Mesendoderm (in vitro differentiated cells): ENCODE data around the gene DGKH.

ENCODE experiments used
- DNase-seq: peaks from one replicate; pipeline ENCODE4 v3.0.0; 2013
- H2AK5ac ChIP-seq: 2 replicates; pipeline ENCODE4 v1.6.1; 2013; ENCODE audit warnings: low read length, inconsistent platforms
- H2BK120ac ChIP-seq: 2 replicates; pipeline ENCODE4 v1.6.1; 2013; ENCODE audit warnings: low read depth, mild to moderate bottlenecking, low read length, moderate library complexity, mixed read lengths
- H2BK15ac ChIP-seq: replicated peaks from 2 replicates; pipeline ENCODE4 v1.6.1; 2013; ENCODE audit warnings: low read depth, mild to moderate bottlenecking, moderate library complexity
- H2BK5ac ChIP-seq: 2 replicates; pipeline ENCODE4 v1.6.1; 2013; ENCODE audit warnings: low read length, inconsistent platforms
- H3K18ac ChIP-seq: 2 replicates; pipeline ENCODE4 v1.6.1; 2013; ENCODE audit warnings: mild to moderate bottlenecking, low read length, mixed read lengths
- H3K23ac ChIP-seq: one replicate; pipeline ENCODE4 v1.6.1; 2013; ENCODE audit warnings: low read length
- H3K27ac ChIP-seq: 2 replicates; pipeline ENCODE4 v1.5.1; 2013; ENCODE audit warnings: low read depth, mild to moderate bottlenecking, inconsistent platforms, low read length, moderate library complexity
- H3K27me3 ChIP-seq: 2 replicates; pipeline ENCODE4 v1.6.1; 2013; ENCODE audit warnings: low read length, control low read depth, mild to moderate bottlenecking, inconsistent platforms; ENCODE audit not compliant: insufficient read depth, poor library complexity
- H3K36me3 ChIP-seq: 2 replicates; pipeline ENCODE4 v1.6.1; 2013; ENCODE audit warnings: low read length, inconsistent platforms; ENCODE audit not compliant: control insufficient read depth, insufficient read depth
- H3K4ac ChIP-seq: one replicate; pipeline ENCODE4 v1.6.1; 2013; ENCODE audit warnings: low read depth, mild to moderate bottlenecking, low read length, moderate library complexity
- H3K4me1 ChIP-seq: 2 replicates; pipeline ENCODE4 v1.6.1; 2013; ENCODE audit warnings: low read depth, low read length, inconsistent platforms; ENCODE audit not compliant: control insufficient read depth
- H3K4me2 ChIP-seq: 2 replicates; pipeline ENCODE4 v1.6.1; 2013; ENCODE audit warnings: low read length
- H3K4me3 ChIP-seq: 2 replicates; pipeline ENCODE4 v1.5.1; 2013; ENCODE audit warnings: mild to moderate bottlenecking, low read length
- H3K56ac ChIP-seq: one replicate; pipeline ENCODE4 v1.6.1; 2013; ENCODE audit warnings: low read length
- H3K79me1 ChIP-seq: 2 replicates; pipeline ENCODE4 v1.6.1; 2013; ENCODE audit warnings: low read length, inconsistent platforms
- H3K79me2 ChIP-seq: 2 replicates; pipeline ENCODE4 v1.6.1; 2013; ENCODE audit warnings: mild to moderate bottlenecking, low read length; ENCODE audit not compliant: control insufficient read depth, insufficient read depth
- H3K9ac ChIP-seq: 2 replicates; pipeline ENCODE4 v1.6.1; 2013; ENCODE audit warnings: low read length, inconsistent platforms
- H4K5ac ChIP-seq: one replicate; pipeline ENCODE4 v1.6.1; 2013; ENCODE audit warnings: low read length
- H4K8ac ChIP-seq: one replicate; pipeline ENCODE4 v1.6.1; 2013; ENCODE audit warnings: low read depth, mild to moderate bottlenecking, control low read depth, low read length, moderate library complexity
- WGBS: extraction: QIAGEN DNeasy Blood & Tissue Kit; methylation state at CpG from one replicate; pipeline ENCODE4 v1.1.7; 2013; ENCODE audit warnings: low lambda C conversion rate, missing lambda C conversion rate; ENCODE audit not compliant: insufficient coverage; ENCODE audit errors: extremely low coverage; 5-methylcytosine and 5-hydroxymethylcytosine counted together

The DGKH gene

DNA sequence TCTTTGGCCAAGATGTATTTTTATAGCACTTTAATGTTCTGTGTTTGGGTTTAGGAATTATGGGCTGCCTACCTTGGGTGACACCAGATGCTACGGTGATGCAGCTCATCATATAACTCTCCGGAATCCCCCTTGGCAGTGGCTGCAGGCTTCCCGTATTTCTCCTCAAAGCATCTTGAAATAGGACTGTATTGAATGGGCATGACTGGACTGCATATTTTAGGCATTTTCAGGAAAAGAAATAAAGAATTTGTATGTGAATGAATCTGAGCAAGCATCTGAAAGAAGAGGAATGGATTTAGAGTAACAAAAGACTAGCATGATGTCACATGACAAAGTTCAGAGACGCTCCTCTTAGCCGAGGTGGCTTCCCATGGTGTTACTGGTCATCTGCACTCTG lies 70.6 kb downstream of the DGKH start:
- no CpG with 5 or more reads among the region's 5 CpGs for WGBS
- H3K79me1 ChIP-seq, result no peaks in the 10 kb centered on the region

DNA sequence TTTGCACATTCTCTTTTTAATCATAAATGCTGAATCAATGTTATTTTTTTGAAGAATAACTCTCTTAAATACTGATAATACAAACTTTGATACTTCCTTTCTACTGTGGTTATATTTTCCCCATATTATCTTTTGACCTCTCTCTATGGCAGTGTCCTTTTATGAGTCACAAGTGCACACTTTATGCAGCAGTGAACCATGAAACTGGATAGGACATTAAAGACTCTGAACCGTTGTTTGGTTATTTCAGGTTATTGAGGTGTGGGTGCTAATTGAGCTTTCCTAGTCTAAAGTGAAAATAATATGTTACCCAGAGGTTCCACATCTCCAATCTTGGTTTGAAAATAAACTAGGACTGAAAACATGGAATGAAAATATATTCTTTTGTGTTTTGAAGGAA lies 71.4 kb downstream of the DGKH start:
- Histone ChIP-seq H3K27me3 (no peaks in the 10 kb centered on the region), H3K27ac (no peak overlapping the region), H4K8ac (no peak overlapping the region), H3K9ac (no peak overlapping the region), H4K5ac (no peak overlapping the region), H3K79me2 (no peaks in the 10 kb centered on the region), H3K4ac (no peak overlapping the region), H3K4me1 (no peaks in the 10 kb centered on the region), H2BK120ac (no peak overlapping the region), H2BK5ac (no peak overlapping the region), H3K23ac (no peak overlapping the region), H3K79me1 (no peaks in the 10 kb centered on the region), H3K18ac (no peak overlapping the region), H2AK5ac (no peak overlapping the region), H3K4me2 (no peak overlapping the region), H2BK15ac (no peak overlapping the region), H3K56ac (no peak overlapping the region), H3K4me3 (no peak overlapping the region), H3K36me3 (no peaks in the 10 kb centered on the region)
- no peak for DNase-seq
- WGBS, result no CpG with 5 or more reads among the region's 1 CpG

More for the DNA sequence above, 70.6 kb downstream of the DGKH start:
- no peak overlapping the region for H3K4me3 ChIP-seq
- no peak overlapping the region for H2AK5ac ChIP-seq
- no peak overlapping the region for H3K18ac ChIP-seq
- no peak overlapping the region for H3K27ac ChIP-seq
- H3K36me3 ChIP-seq, result no peaks in the 10 kb centered on the region
- H3K4ac ChIP-seq, result no peak overlapping the region
- no peak for DNase-seq
- H2BK120ac ChIP-seq, result no peak overlapping the region
- no peak overlapping the region for H3K23ac ChIP-seq
- no peak overlapping the region for H3K9ac ChIP-seq
- H3K4me2 ChIP-seq, result no peak overlapping the region
- no peak overlapping the region for H2BK15ac ChIP-seq
- no peak overlapping the region for H4K8ac ChIP-seq
- H3K4me1 ChIP-seq, result no peaks in the 10 kb centered on the region
- H4K5ac ChIP-seq, result no peak overlapping the region
- no peak overlapping the region for H2BK5ac ChIP-seq
- no peak overlapping the region for H3K56ac ChIP-seq
- H3K79me2 ChIP-seq, result no peaks in the 10 kb centered on the region
- no peaks in the 10 kb centered on the region for H3K27me3 ChIP-seq

DNA sequence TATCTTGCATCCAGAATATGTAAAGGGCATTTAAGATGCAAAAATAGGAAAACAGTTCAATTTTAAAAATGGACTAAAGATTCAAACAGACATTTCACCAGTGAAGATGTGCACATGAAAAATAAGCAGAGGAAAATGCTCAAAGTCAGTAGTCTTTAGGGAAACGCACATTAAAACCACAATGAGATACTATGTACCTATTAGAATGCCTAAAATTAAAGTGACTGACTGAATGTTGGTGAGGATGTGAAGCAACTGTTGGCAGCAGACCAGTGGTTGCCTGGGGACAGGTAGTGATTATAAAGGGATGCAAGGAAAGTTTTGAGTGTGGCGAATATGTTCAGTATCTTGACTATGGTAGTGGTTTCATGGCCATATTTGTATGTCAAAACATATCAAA lies 75.2 kb downstream of the DGKH start:
- WGBS, result no CpG with 5 or more reads among the region's 2 CpGs

GRCh38 chr13:42125046-42125445 lies 76.6 kb downstream of the DGKH start:
- no peak overlapping the region for H3K23ac ChIP-seq
- no peaks in the 10 kb centered on the region for H3K4me1 ChIP-seq
- no peak overlapping the region for H3K4me2 ChIP-seq
- no peak overlapping the region for H2BK5ac ChIP-seq
- H3K9ac ChIP-seq, result no peak overlapping the region
- H3K56ac ChIP-seq, result no peak overlapping the region
- no peak overlapping the region for H3K4me3 ChIP-seq
- no peaks in the 10 kb centered on the region for H3K36me3 ChIP-seq
- no peaks in the 10 kb centered on the region for H3K27me3 ChIP-seq
- H2BK15ac ChIP-seq, result no peak overlapping the region
- no peak overlapping the region for H2BK120ac ChIP-seq
- no peak overlapping the region for H3K18ac ChIP-seq
- no peak for DNase-seq
- H3K79me2 ChIP-seq, result no peaks in the 10 kb centered on the region
- no peak overlapping the region for H2AK5ac ChIP-seq
- no CpG with 5 or more reads among the region's 2 CpGs for WGBS
- H3K27ac ChIP-seq, result no peak overlapping the region
- H4K8ac ChIP-seq, result no peak overlapping the region
- no peak overlapping the region for H3K4ac ChIP-seq
- no peaks in the 10 kb centered on the region for H3K79me1 ChIP-seq
- no peak overlapping the region for H4K5ac ChIP-seq

More for the DNA sequence above, 75.2 kb downstream of the DGKH start:
- Histone ChIP-seq H3K27ac (no peak overlapping the region), H3K79me2 (no peaks in the 10 kb centered on the region), H3K23ac (no peak overlapping the region), H3K36me3 (no peaks in the 10 kb centered on the region), H3K9ac (no peak overlapping the region), H3K27me3 (no peaks in the 10 kb centered on the region), H3K56ac (no peak overlapping the region), H4K8ac (no peak overlapping the region), H3K18ac (no peak overlapping the region), H2BK5ac (no peak overlapping the region), H3K4me3 (no peak overlapping the region), H2AK5ac (no peak overlapping the region), H3K4me1 (no peaks in the 10 kb centered on the region), H3K79me1 (no peaks in the 10 kb centered on the region), H4K5ac (no peak overlapping the region), H3K4me2 (no peak overlapping the region), H3K4ac (no peak overlapping the region), H2BK15ac (no peak overlapping the region), H2BK120ac (no peak overlapping the region)
- no peak for DNase-seq

- Histone ChIP-seq H3K4me1 (no peaks in the 10 kb centered on the region), H3K27ac (no peak overlapping the region), H3K56ac (no peak overlapping the region), H2AK5ac (no peak overlapping the region), H3K23ac (no peak overlapping the region), H3K79me2 (no peaks in the 10 kb centered on the region), H3K27me3 (no peaks in the 10 kb centered on the region), H2BK15ac (no peak overlapping the region), H4K5ac (no peak overlapping the region), H3K18ac (no peak overlapping the region), H3K36me3 (no peaks in the 10 kb centered on the region), H3K9ac (no peak overlapping the region), H3K4ac (no peak overlapping the region), H3K79me1 (no peaks in the 10 kb centered on the region), H4K8ac (no peak overlapping the region), H3K4me3 (no peak overlapping the region), H3K4me2 (no peak overlapping the region), H2BK5ac (no peak overlapping the region), H2BK120ac (no peak overlapping the region)
- WGBS, result no CpG with 5 or more reads among the region's 3 CpGs
- no peak for DNase-seq
Observed at GRCh38 chr13:42127047-42127446, 78.6 kb downstream of the DGKH start.

GRCh38 chr13:42129033-42129432 lies 80.6 kb downstream of the DGKH start:
- H3K9ac ChIP-seq, result no peak overlapping the region
- no peaks in the 10 kb centered on the region for H3K36me3 ChIP-seq
- H2BK120ac ChIP-seq, result no peak overlapping the region
- no peaks in the 10 kb centered on the region for H3K4me1 ChIP-seq
- H3K79me2 ChIP-seq, result no peaks in the 10 kb centered on the region
- no peak overlapping the region for H3K4me2 ChIP-seq
- no peak overlapping the region for H4K8ac ChIP-seq
- H3K18ac ChIP-seq, result no peak overlapping the region
- H4K5ac ChIP-seq, result no peak overlapping the region
- no peak overlapping the region for H3K23ac ChIP-seq
- H3K79me1 ChIP-seq, result no peaks in the 10 kb centered on the region
- no peaks in the 10 kb centered on the region for H3K27me3 ChIP-seq
- H2AK5ac ChIP-seq, result no peak overlapping the region
- no peak overlapping the region for H2BK5ac ChIP-seq
- no peak for DNase-seq
- H3K4ac ChIP-seq, result no peak overlapping the region
- no peak overlapping the region for H2BK15ac ChIP-seq
- no peak overlapping the region for H3K27ac ChIP-seq
- H3K56ac ChIP-seq, result no peak overlapping the region
- WGBS, result no CpG with 5 or more reads among the region's 3 CpGs
- no peak overlapping the region for H3K4me3 ChIP-seq
